Measurements from ENCODE around the gene PLB1.

Gene PLB1

DNA sequence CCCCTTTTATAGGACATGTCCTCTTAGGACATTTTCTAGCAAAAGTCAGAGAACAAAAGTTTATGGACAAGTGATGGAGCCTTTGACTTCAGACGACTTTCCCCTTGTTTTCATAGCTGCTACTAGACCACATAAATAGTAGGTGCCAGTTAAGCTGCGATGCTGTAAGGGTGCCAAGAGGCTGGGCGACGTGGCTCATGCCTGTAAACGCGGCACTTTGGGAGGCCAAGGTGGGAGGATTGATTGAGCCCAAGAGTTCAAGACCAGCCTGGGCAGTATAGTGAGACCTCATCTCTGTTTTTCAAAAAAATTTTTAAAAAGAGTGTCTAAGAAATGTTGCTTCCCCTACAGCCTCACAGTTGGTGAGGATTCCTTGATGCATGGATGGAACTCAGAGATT is 2.2 kb upstream of the PLB1 start:
- TF ChIP-seq POLR2AphosphoS5 (IDR thresholded peaks at IDR 0.05; ENCODE audit: low read depth, low read length) (no peak), TAF1 (IDR thresholded peaks at IDR 0.05; ENCODE audit: low read depth, low read length) (no peak)
- no peak for FAIRE-seq
- no peak for DNase-seq (ENCODE audit: insufficient read length, low spot score)

DNA sequence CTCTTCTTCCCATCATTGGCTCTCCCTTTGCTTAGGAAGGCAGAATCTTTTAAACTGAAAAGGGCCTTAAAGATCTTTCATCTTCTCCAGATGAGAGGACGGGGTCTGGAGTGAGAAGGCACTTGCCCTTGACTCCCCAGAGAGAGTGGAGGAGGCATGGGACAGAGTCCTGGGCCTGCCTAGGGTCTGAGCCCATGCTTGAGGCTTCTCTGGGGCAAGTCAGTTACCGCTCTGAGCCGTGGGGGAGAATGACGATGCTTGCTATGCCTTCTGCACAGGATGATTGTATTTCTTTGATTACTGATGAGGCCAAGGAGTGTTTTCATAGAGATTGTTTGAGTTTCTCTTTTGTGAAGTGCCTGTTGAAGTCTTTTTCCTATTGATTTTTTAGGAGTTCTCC is 921 bp downstream of the PLB1 start:
- FAIRE-seq: no peak
- no peak for DNase-seq (ENCODE audit: insufficient read length, low spot score)
- TF ChIP-seq PAX5 (IDR thresholded peaks at IDR 0.05; ENCODE audit: insufficient read depth, low read length, severe bottlenecking) (no peak), POLR2AphosphoS5 (IDR thresholded peaks at IDR 0.05; ENCODE audit: low read depth, low read length) (no peak), POLR2A (IDR thresholded peaks at IDR 0.05; ENCODE audit: low read depth, low read length) (no peak), SPI1 (IDR thresholded peaks at IDR 0.05; ENCODE audit: low read depth, low read length) (no peak), POU2F2 (IDR thresholded peaks at IDR 0.05; ENCODE audit: low read depth, low read length) (no peak), TAF1 (IDR thresholded peaks at IDR 0.05; ENCODE audit: low read depth, low read length) (no peak)

DNA sequence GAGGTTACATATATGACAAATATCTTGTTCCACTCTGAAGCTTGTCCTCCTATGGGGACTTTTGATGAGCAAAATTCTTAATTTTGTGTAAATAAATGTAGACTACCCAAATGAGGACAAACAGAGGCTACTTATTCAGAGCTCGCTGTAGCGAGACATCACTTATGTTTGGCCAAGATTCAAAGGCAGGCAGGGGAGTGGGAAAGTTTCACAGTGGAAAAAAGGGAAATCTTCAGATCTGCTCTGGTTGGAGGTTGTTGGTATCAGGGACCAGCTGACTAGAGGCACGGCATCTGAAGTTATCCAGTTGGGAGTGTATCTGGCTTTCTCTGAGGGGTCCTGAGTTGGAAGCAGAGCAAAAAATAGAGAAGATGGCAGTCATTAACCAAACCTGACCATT is 1.3 kb downstream of the PLB1 start:
- TF ChIP-seq POLR2AphosphoS5 (IDR thresholded peaks at IDR 0.05; ENCODE audit: low read depth, low read length) (no peak), TAF1 (IDR thresholded peaks at IDR 0.05; ENCODE audit: low read depth, low read length) (no peak), PAX5 (IDR thresholded peaks at IDR 0.05; ENCODE audit: insufficient read depth, low read length, severe bottlenecking) (no peak), POLR2A (IDR thresholded peaks at IDR 0.05; ENCODE audit: low read depth, low read length) (no peak), POU2F2 (IDR thresholded peaks at IDR 0.05; ENCODE audit: low read depth, low read length) (no peak)
- DNase-seq (ENCODE audit: insufficient read length, low spot score) (no peak), FAIRE-seq (no peak)

DNA sequence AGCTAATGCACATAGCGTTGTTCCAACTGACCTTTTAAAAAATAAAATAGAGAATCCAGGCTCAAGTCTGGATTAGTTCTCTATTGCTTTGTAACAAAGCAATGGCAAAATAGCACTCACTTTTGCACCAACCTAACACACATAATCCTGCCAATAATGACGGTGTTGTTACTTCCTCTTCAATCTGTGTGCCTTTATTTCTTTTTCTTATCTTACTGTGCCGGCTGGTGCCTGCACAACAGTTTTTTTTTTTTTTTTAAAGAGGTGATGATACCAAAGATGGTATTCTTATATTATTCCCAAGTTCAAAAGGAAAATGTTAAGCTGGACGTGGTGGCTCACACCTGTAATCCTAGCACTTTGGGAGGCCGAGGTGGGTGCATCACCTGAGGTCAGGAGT is 3.4 kb downstream of the PLB1 start:
- FAIRE-seq: no peak
- DNase-seq (ENCODE audit: insufficient read length, low spot score): no peak
- TF ChIP-seq PAX5 (IDR thresholded peaks at IDR 0.05; ENCODE audit: insufficient read depth, low read length, severe bottlenecking): no peak
- no peak for TF ChIP-seq SPI1 (IDR thresholded peaks at IDR 0.05; ENCODE audit: low read depth, low read length)
- no peak for TF ChIP-seq POLR2AphosphoS5 (IDR thresholded peaks at IDR 0.05; ENCODE audit: low read depth, low read length)
- TF ChIP-seq POU2F2 (IDR thresholded peaks at IDR 0.05; ENCODE audit: low read depth, low read length): no peak

DNA sequence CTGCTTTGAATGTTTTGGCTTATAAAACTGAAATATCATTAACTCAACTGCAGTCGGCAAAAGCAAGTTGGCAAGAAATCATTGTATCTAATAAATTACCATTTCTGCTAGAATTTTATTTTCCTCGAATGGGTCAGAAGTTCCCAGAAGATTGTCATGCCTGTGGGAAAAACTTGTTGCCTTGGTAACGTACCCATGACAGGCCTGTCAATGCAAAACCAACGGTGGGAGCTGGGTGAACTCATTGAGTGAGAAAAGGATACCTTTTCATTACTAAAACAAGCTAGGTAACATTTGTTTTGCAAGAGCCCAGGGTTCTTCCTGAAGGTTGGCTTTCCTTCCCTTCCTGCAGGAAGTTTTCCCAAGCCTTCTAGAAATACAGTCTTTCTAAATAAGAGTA is 9.5 kb downstream of the PLB1 start:
- no peak for TF ChIP-seq PAX5 (IDR thresholded peaks at IDR 0.05; ENCODE audit: insufficient read depth, low read length, severe bottlenecking)
- no peak for TF ChIP-seq TAF1 (IDR thresholded peaks at IDR 0.05; ENCODE audit: low read depth, low read length)
- no peak for TF ChIP-seq POLR2AphosphoS5 (IDR thresholded peaks at IDR 0.05; ENCODE audit: low read depth, low read length)
- no peak for TF ChIP-seq POLR2A (IDR thresholded peaks at IDR 0.05; ENCODE audit: low read depth, low read length)
- no peak for TF ChIP-seq SPI1 (IDR thresholded peaks at IDR 0.05; ENCODE audit: low read depth, low read length)
- TF ChIP-seq POU2F2 (IDR thresholded peaks at IDR 0.05; ENCODE audit: low read depth, low read length): no peak
- no peak for DNase-seq (ENCODE audit: insufficient read length, low spot score)
- no peak for FAIRE-seq

DNA sequence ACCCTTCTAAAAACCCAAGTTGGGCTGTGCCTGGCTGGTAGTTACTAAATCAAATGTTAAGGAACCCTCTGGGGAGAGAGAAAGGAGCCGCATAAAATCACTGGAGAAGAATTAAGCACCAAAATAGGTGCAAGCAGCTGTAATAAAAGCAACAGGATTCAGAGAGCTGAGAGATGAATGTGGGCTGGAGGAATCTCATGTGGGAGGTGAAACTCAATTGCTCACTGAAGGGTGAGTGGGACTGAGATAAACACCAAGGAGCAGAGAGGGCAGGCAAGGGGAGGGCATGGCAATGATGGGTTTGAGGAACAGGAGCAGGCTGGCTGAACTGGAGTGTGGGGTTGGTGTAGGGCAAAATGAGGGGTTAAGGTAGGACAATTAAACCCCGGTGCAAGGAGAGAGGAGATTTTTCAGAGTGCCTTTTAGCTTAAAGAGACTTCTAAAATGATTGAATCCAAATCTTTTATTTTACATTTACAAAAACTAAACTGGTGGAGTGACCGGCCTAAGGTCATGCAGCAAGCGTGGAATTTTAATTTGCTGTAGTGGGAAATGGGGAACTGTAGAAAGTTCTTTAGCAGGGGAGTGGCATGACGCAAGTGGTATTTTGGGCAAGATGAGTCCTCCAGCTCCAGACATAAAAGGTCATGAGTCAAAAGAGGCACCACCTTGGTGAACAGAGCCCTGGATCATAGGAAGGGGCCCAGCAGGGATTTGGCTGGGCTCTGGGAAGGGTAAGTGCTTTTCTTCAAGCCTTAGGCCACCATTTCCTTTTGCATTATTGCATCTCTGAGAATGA is 10.5 kb downstream of the PLB1 start:
- no peak for TF ChIP-seq POU2F2 (IDR thresholded peaks at IDR 0.05; ENCODE audit: low read depth, low read length)
- TF ChIP-seq SPI1 (IDR thresholded peaks at IDR 0.05; ENCODE audit: low read depth, low read length): no peak
- TF ChIP-seq POLR2A (IDR thresholded peaks at IDR 0.05; ENCODE audit: low read depth, low read length): no peak
- TF ChIP-seq PAX5 (IDR thresholded peaks at IDR 0.05; ENCODE audit: insufficient read depth, low read length, severe bottlenecking): no peak
- no peak for TF ChIP-seq TAF1 (IDR thresholded peaks at IDR 0.05; ENCODE audit: low read depth, low read length)
- no peak for TF ChIP-seq POLR2AphosphoS5 (IDR thresholded peaks at IDR 0.05; ENCODE audit: low read depth, low read length)
- DNase-seq (ENCODE audit: insufficient read length, low spot score) (no peak), FAIRE-seq (no peak)

DNA sequence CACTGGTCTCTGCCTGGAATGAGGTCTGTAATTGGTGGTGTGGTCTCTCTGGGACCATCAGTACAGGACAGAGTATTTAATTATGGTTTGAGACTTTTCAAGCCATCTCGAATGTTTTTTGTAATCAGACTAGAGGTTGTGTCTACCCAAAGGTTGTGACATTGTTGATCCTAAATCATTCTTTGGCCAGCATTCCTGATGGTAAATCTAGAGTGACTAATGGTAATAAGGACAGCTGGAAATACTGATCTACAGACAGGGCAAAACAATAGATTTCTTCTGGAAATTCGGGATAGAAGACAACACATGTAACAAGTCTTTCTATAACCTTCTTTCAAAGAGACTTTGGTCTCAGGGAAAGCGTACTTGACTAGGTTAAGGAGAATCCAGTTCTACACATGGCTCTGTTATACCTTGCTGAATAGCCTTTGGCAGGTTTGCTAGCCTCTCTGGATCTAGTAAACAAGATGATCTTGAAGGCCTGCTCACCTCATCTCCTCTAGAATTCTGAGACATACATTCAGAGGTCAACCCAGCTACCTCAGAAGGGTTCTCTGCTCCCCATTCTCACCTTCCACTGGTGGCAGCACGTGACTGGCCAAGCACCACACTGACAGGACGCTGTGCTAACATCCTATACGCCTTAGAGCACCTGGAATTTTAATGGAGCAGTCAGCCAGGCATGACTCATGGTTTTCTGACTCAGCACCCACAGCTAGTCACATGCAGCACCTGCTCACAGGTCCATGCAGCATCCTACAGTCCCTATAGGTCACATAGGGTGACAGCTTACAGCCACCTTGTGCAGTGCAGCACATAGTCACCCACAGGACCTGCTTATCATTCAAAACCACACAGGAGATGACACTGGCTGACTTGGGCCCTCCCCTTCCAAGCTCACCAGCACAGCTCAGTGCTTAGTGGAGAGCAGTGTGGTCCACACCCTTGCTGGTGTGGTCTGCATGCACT is 12.2 kb downstream of the PLB1 start:
- DNase-seq (ENCODE audit: insufficient read length, low spot score) (no peak), FAIRE-seq (no peak)
- TF ChIP-seq POLR2AphosphoS5 (IDR thresholded peaks at IDR 0.05; ENCODE audit: low read depth, low read length) (no peak), POLR2A (IDR thresholded peaks at IDR 0.05; ENCODE audit: low read depth, low read length) (no peak), SPI1 (IDR thresholded peaks at IDR 0.05; ENCODE audit: low read depth, low read length) (no peak), PAX5 (IDR thresholded peaks at IDR 0.05; ENCODE audit: insufficient read depth, low read length, severe bottlenecking) (no peak), POU2F2 (IDR thresholded peaks at IDR 0.05; ENCODE audit: low read depth, low read length) (no peak), TAF1 (IDR thresholded peaks at IDR 0.05; ENCODE audit: low read depth, low read length) (no peak)

DNA sequence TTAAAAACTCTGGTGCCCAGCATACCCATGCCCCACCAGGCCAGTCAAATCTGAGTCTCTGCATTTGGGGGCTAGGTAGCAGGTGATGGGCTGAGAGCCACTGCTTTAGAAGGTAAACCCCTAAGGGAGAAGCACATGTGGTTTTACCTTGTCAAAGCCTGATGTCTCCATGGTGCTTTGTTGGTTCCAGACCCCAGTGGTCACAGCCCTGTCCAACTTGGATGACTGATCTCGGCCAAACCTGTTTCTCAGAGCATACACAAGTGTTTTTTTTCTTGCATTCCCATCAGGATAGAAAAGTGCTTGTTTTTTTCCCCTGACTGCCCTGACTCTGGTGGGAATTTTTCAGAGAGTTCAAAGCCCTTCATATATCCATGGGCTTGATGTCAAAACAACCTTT is 13.5 kb downstream of the PLB1 start:
- no peak for FAIRE-seq
- TF ChIP-seq TAF1 (IDR thresholded peaks at IDR 0.05; ENCODE audit: low read depth, low read length): no peak
- no peak for TF ChIP-seq SPI1 (IDR thresholded peaks at IDR 0.05; ENCODE audit: low read depth, low read length)
- TF ChIP-seq POU2F2 (IDR thresholded peaks at IDR 0.05; ENCODE audit: low read depth, low read length): no peak
- TF ChIP-seq POLR2AphosphoS5 (IDR thresholded peaks at IDR 0.05; ENCODE audit: low read depth, low read length): no peak
- no peak for TF ChIP-seq PAX5 (IDR thresholded peaks at IDR 0.05; ENCODE audit: insufficient read depth, low read length, severe bottlenecking)
- no peak for TF ChIP-seq POLR2A (IDR thresholded peaks at IDR 0.05; ENCODE audit: low read depth, low read length)
- DNase-seq (ENCODE audit: insufficient read length, low spot score): no peak

DNA sequence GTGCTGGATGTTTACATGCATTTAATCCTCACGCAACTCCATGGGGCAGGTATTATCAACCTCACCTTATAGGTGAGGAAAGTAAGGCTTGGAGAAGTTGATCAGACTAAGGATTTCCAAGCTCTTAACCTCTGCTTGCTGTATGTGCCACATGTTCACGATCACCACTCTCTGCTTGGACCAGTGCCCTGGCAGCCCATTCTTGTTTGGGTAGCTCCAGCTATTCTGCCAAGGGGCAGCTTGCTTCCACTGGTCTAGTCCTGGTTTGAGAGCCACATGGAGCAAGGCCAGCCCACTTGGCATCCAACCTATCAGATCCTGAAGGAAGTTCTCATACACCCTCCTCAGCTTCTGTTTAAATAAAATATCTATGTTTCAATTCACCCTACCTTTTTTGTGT is 14.3 kb downstream of the PLB1 start:
- DNase-seq (ENCODE audit: insufficient read length, low spot score): no peak
- no peak for FAIRE-seq
- TF ChIP-seq PAX5 (IDR thresholded peaks at IDR 0.05; ENCODE audit: insufficient read depth, low read length, severe bottlenecking): no peak
- TF ChIP-seq TAF1 (IDR thresholded peaks at IDR 0.05; ENCODE audit: low read depth, low read length): no peak
- TF ChIP-seq POU2F2 (IDR thresholded peaks at IDR 0.05; ENCODE audit: low read depth, low read length): no peak

Data from GM12891 (cell line).